CD4-positive, alpha-beta T cell treated with Interleukin-12 subunit alpha and Interleukin-12 subunit beta, for 1 hour (primary cell): ENCODE measurements around the gene DLGAP1.

Experiments
- DNase-seq: peaks from one replicate; pipeline ENCODE4 v3.0.0-alpha.2; 2020

Gene DLGAP1

GRCh38 chr18:4236940-4237663 lies 218.0 kb downstream of the DLGAP1 start:
- DNase-seq, result no peak

- no peak for DNase-seq
Measured at GRCh38 chr18:4233468-4233867, 221.6 kb downstream of the DLGAP1 start.

- DNase-seq, result no peak
Measured at GRCh38 chr18:4232656-4233055, 222.5 kb downstream of the DLGAP1 start.

GRCh38 chr18:4231260-4231659 lies 223.8 kb downstream of the DLGAP1 start:
- DNase-seq, result no peak

- no peak for DNase-seq
Measured at GRCh38 chr18:4230450-4231168, 224.5 kb downstream of the DLGAP1 start.

- DNase-seq, result no peak
Measured at GRCh38 chr18:4224031-4224704, 230.9 kb downstream of the DLGAP1 start.

GRCh38 chr18:4211111-4211837 lies 243.8 kb downstream of the DLGAP1 start:
- no peak for DNase-seq

- no peak for DNase-seq
Measured at GRCh38 chr18:4208366-4208765, 246.7 kb downstream of the DLGAP1 start.

- DNase-seq, result no peak
Measured at GRCh38 chr18:4207383-4207985, 247.6 kb downstream of the DLGAP1 start.

- no peak for DNase-seq
Measured at GRCh38 chr18:4204438-4204720, 250.7 kb downstream of the DLGAP1 start.

GRCh38 chr18:4203568-4204437 lies 251.3 kb downstream of the DLGAP1 start:
- DNase-seq, result no peak

- DNase-seq, result no peak
Measured at GRCh38 chr18:4200399-4200798, 254.7 kb downstream of the DLGAP1 start.

- DNase-seq, result no peak
Measured at GRCh38 chr18:4198956-4199355, 256.2 kb downstream of the DLGAP1 start.

GRCh38 chr18:4196351-4196750 lies 258.8 kb downstream of the DLGAP1 start:
- no peak for DNase-seq

- no peak for DNase-seq
Measured at GRCh38 chr18:4193086-4193485, 262.0 kb downstream of the DLGAP1 start.

GRCh38 chr18:4181882-4182568 lies 273.1 kb downstream of the DLGAP1 start:
- DNase-seq, result no peak

- DNase-seq, result no peak
Measured at GRCh38 chr18:4181086-4181485, 274.0 kb downstream of the DLGAP1 start.

GRCh38 chr18:4172196-4173100 lies 282.7 kb downstream of the DLGAP1 start:
- DNase-seq, result no peak

- no peak for DNase-seq
Measured at GRCh38 chr18:4157352-4157751, 297.8 kb downstream of the DLGAP1 start.

GRCh38 chr18:4146797-4147196 lies 308.3 kb downstream of the DLGAP1 start:
- no peak for DNase-seq
